Left ventricle myocardium inferior (tissue), 1 donor: Measurements from ENCODE around the gene CCDC116. TPM values are rescaled to one million over a fixed set of nuclear protein-coding genes. Genes with fewer than 3 reads are reported as not detected.
"Not testable (repeated sequence)": the region's sequence is repeated elsewhere in the genome, so short reads cannot be mapped to it uniquely, and the experiment has no call there.

Experiments used
- DNase-seq: peaks from one replicate; pipeline ENCODE4 v3.0.0-alpha.2; 2020
- H3K27ac ChIP-seq: fragments of 200-600 bp; replicated peaks from 2 replicates; pipeline ENCODE4 v1.8.0; 2021
- H3K27me3 ChIP-seq: fragments of 200-600 bp; 2 replicates; pipeline ENCODE4 v1.8.0; 2021; ENCODE audit warnings: low read depth
- H3K36me3 ChIP-seq: fragments of 200-600 bp; 2 replicates; pipeline ENCODE4 v1.8.0; 2021
- H3K4me1 ChIP-seq: fragments of 200-600 bp; 2 replicates; pipeline ENCODE4 v1.8.0; 2021
- H3K4me3 ChIP-seq: fragments of 200-600 bp; 2 replicates; pipeline ENCODE4 v1.8.0; 2021; ENCODE audit warnings: mild to moderate bottlenecking, moderate library complexity
- H3K9me3 ChIP-seq: fragments of 200-600 bp; replicated peaks from 2 replicates; pipeline ENCODE4 v1.8.0; 2021
- intact Hi-C: fragments of 100-400 bp; cut with micrococcal nuclease; formaldehyde crosslinking; loops from one replicate; pipeline ENCODE4 v1.11.0; 2022
- total RNA-seq: library from RNA; stranded (reverse); fragmentation: NEBNext Ultra II Directional; extraction: Animal tissue kit (Norgen Biotek cat#: 25700); gene quantifications from one replicate; pipeline ENCODE4 v1.2.1, GENCODE V29; 2021
- TF ChIP-seq, protein P1 (sequence below): fragments of 200-600 bp; IDR thresholded peaks from 2 replicates; pipeline ENCODE4 v1.8.0; 2021; ENCODE audit warnings: antibody characterized with exemption, mild to moderate bottlenecking, borderline replicate concordance
- donor health status: DM: no; HTN: yes; CAD: no; lungs with severe emphysema.

The CCDC116 gene
- total RNA-seq, 1 donor from 2014 or later, result 0.11 TPM

DNA sequence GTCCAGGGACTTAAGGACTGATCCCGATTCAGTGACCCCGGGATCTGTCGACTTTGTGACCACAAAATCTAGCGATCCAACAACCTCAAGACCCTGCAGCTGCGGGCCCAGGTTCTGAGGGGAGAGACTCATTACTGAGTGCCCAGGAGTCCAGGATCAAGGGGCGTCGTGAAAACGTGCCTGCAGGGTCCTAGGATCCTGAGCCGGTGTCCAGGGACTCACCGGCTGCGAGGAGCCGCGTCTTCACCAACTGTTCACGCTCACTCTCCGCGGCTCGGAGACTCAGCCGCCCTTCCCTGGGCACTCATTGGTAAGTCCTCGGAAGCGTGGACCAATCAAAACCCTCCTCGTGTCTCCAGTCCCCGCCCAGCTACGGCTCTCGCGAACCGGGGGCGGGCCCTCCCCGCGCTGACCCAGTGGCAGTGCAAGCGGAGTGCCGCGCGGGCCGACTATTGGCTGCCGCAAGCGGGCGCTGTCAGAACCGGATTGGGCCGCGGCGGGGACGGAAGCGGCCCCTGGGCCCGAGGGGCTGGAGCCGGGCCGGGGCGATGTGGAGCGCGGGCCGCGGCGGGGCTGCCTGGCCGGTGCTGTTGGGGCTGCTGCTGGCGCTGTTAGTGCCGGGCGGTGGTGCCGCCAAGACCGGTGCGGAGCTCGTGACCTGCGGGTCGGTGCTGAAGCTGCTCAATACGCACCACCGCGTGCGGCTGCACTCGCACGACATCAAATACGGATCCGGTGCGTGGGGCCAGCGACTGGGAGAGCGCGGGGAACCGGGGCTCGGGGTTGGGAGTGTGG lies 9.4 kb downstream of the CCDC116 start, which contains the start of gene SDF2L1:
TSS of gene SDF2L1 (plus strand) at position 514 of the 795 bp plus-strand sequence. CDS start at position 549, 35 bp downstream.
- TF ChIP-seq, protein P1, sequence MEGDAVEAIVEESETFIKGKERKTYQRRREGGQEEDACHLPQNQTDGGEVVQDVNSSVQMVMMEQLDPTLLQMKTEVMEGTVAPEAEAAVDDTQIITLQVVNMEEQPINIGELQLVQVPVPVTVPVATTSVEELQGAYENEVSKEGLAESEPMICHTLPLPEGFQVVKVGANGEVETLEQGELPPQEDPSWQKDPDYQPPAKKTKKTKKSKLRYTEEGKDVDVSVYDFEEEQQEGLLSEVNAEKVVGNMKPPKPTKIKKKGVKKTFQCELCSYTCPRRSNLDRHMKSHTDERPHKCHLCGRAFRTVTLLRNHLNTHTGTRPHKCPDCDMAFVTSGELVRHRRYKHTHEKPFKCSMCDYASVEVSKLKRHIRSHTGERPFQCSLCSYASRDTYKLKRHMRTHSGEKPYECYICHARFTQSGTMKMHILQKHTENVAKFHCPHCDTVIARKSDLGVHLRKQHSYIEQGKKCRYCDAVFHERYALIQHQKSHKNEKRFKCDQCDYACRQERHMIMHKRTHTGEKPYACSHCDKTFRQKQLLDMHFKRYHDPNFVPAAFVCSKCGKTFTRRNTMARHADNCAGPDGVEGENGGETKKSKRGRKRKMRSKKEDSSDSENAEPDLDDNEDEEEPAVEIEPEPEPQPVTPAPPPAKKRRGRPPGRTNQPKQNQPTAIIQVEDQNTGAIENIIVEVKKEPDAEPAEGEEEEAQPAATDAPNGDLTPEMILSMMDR, result peak; percentile 41
- intact Hi-C loops, result no loop called here

DNA sequence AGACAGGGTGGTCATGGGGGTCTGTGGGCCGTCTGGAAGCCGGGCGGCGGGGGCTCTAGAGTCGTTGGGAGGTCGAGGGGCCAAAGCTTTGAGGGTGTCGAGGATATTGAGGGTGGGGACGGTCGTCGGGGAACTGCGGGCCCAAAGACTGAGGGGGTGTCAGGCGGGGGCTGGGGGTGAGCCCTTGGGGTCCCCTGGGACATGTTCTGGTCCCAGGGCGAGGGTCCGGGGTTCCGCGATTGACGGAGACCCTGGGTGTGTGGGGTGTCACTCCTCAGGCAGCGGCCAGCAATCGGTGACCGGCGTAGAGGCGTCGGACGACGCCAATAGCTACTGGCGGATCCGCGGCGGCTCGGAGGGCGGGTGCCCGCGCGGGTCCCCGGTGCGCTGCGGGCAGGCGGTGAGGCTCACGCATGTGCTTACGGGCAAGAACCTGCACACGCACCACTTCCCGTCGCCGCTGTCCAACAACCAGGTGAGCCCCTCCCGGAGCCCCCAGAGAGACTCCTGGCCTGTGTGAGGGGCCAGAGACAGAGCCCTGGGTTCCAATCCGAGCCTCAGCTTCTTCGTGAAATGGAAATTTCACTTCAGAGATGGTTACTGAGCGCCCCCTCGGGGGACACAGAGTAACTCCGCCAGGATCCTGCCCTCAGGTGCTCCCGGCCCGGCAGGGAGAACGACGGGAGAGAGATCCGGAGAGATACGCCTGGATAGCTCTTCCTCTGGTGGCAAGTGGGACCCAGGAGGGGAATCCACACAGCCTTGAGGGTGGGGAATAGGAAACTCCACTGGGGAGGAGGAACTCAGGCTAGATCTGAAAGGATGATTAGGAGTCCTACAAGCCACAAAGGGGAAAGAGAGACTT lies 10.3 kb downstream of the CCDC116 start:
- Histone ChIP-seq H3K36me3 (peaks cover 25% of the 10 kb centered on the region), H3K9me3 (no peaks in the 10 kb centered on the region), H3K27me3 (no peaks in the 10 kb centered on the region), H3K4me1 (peaks cover 32% of the 10 kb centered on the region), H3K4me3 (peak overlapping the region; percentile 92), H3K27ac (peak overlapping the region; percentile 79)
- TF ChIP-seq, protein P1, result peak; percentile 61
- DNase-seq, result no peak
- intact Hi-C loops, result no loop called here

More for the DNA sequence above, 9.4 kb downstream of the CCDC116 start, which contains the start of gene SDF2L1:
- Histone ChIP-seq H3K9me3 (no peaks in the 10 kb centered on the region), H3K4me1 (peaks cover 31% of the 10 kb centered on the region), H3K36me3 (peaks cover 25% of the 10 kb centered on the region), H3K27me3 (no peaks in the 10 kb centered on the region), H3K4me3 (peak within 1 kb of the TSS; percentile 92), H3K27ac (peak within 1 kb of the TSS; percentile 80)
- DNase-seq, result peak; percentile 98

DNA sequence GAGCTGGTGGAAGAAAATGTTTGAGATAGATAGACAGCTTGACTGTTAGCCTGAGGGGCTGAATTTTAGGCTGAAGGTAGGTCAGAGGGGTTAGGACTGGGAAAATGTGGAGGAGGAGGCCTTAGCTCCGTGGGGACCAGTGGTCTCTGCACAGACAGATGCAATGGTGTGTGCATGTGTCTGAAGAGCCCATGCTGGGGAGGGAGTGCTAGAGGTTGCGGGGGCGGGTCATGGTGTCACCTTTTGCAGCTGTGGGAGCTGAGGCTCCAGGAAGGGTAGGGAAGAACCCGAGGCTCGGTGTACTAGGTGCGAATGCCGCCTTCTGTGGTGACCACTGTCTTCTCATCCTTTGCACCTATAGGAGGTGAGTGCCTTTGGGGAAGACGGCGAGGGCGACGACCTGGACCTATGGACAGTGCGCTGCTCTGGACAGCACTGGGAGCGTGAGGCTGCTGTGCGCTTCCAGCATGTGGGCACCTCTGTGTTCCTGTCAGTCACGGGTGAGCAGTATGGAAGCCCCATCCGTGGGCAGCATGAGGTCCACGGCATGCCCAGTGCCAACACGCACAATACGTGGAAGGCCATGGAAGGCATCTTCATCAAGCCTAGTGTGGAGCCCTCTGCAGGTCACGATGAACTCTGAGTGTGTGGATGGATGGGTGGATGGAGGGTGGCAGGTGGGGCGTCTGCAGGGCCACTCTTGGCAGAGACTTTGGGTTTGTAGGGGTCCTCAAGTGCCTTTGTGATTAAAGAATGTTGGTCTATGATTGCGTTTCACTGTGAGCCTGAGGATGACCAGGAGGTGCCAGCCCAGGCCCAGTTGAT lies 11.2 kb downstream of the CCDC116 start:
- Histone ChIP-seq H3K27ac (no peak overlapping the region), H3K4me1 (peaks cover 32% of the 10 kb centered on the region), H3K27me3 (no peaks in the 10 kb centered on the region), H3K36me3 (peaks cover 31% of the 10 kb centered on the region), H3K4me3 (peak overlapping the region; percentile 92), H3K9me3 (no peaks in the 10 kb centered on the region)
- TF ChIP-seq, protein P1, result no peak
- no peak for DNase-seq
- intact Hi-C loops, result no loop called here

DNA sequence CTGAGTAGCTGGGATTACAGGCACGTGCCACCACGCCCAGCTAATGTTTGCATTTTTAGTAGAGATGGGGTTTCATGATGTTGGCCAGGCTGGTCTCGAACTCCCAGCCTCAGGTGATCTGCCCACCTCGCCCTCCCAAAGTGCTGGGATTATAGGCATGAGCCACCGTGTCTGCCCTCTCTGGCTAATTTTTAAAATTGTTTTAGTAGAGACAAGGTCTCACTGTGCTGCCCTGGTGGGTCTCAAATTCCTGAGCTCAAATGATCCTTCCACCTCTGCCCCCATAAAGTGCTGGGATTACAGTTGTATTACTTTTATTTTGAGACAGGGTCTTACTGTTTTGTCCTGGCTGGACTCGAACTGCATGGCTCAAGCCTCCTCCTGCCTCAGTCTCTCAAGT lies 13.0 kb downstream of the CCDC116 start:
- Histone ChIP-seq H3K36me3 (peaks cover 36% of the 10 kb centered on the region), H3K4me1 (peaks cover 33% of the 10 kb centered on the region)
- DNase-seq, H3K4me3 ChIP-seq, H3K27ac ChIP-seq, H3K9me3 ChIP-seq, intact Hi-C loops, H3K27me3 ChIP-seq: not testable (repeated sequence)

DNA sequence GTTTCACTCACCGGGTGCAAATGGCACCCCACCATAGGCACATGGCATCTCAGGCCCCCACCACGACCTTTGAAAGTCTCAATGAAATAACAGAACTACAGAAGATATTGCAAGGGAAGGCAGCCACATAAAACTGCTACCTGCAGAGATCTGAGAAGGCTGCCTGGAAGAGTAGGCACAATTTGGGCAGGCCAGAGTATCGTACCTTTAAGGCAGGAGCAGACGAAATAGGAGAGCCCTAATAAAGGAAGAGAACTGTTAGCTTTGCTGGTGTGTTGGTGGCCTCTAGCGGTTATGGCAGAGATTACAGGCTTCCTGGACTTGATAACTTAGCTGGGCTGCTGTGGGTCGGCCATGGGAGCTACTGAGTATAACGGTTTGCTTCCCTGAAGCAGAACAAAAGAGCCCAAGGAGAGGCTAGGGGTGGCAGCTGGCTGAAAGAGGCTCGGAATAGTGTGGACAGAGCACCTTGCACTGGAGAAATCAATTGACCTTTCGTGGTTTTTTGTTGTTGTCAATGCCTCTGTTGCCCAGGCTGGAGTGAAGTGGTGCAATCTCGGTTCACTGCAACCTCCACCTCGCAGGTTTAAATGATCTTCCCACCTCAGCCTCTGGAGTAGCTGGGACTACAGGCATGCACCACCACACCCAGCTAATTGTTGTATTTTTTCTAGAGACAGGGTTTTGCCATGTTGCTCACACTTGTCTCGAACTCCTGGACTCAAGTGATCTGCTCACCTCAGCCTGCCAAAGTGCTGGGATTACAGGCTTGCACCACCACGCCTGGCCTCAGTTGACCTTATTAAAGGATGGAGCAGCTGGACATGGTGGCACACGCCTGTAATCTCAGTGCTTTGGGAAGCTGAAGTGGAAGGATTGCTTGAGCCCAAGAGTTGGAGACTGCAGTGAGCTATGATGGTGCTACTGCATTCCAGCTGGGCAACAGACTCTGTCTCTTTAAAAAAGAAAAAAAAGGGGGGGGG lies 14.3 kb downstream of the CCDC116 start:
- no peak overlapping the region for H3K27ac ChIP-seq
- no peak overlapping the region for H3K4me3 ChIP-seq
- intact Hi-C loops, result no loop called here
- H3K27me3 ChIP-seq, result no peaks in the 10 kb centered on the region
- TF ChIP-seq, protein P1, result peak; percentile 91
- H3K4me1 ChIP-seq, result peaks cover 36% of the 10 kb centered on the region
- no peaks in the 10 kb centered on the region for H3K9me3 ChIP-seq
- peaks cover 36% of the 10 kb centered on the region for H3K36me3 ChIP-seq
- DNase-seq, result peak; percentile 67
